ENCODE results near the gene NANS. TPM values are rescaled to one million over a fixed set of nuclear protein-coding genes. Genes with fewer than 3 reads are reported as not detected.

NANS gene
- total and polyA plus RNA-seq, 10 of the 15 experiments (the other 5 are each of a cell fraction or from before 2014, with no cell fraction given) = 21.0 to 126 (median 52.3) TPM

DNA sequence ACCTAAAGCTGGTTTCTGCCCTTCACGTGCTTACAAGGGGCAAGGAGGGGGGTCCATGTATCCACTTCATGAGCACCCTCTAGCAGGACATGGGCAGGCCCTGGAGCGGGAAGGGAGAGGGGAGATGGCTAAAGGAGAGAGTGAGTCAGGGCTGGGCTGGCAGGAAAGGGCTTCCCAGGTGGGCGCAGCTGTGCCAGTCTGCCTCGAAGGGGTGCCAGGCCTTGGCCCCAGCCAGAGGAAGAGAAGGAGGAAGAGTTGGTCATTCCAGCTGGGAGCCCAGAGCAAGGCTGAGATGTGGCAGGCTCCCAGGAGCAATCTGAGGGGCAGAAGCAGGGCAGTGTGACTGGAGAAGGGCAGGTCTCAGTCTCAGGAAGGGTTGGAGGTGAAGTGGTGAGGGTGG, 37.8 kb downstream of the NANS start (continued):
- TF ChIP-seq, protein P1, sequence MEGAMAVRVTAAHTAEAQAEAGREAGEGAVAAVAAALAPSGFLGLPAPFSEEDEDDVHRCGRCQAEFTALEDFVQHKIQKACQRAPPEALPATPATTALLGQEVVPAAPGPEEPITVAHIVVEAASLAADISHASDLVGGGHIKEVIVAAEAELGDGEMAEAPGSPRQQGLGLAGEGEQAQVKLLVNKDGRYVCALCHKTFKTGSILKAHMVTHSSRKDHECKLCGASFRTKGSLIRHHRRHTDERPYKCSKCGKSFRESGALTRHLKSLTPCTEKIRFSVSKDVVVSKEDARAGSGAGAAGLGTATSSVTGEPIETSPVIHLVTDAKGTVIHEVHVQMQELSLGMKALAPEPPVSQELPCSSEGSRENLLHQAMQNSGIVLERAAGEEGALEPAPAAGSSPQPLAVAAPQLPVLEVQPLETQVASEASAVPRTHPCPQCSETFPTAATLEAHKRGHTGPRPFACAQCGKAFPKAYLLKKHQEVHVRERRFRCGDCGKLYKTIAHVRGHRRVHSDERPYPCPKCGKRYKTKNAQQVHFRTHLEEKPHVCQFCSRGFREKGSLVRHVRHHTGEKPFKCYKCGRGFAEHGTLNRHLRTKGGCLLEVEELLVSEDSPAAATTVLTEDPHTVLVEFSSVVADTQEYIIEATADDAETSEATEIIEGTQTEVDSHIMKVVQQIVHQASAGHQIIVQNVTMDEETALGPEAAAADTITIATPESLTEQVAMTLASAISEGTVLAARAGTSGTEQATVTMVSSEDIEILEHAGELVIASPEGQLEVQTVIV (IDR thresholded peaks at IDR 0.05; ENCODE audit: borderline replicate concordance, partially characterized antibody) = no peak
- TF ChIP-seq, protein P2, sequence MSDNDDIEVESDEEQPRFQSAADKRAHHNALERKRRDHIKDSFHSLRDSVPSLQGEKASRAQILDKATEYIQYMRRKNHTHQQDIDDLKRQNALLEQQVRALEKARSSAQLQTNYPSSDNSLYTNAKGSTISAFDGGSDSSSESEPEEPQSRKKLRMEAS (IDR thresholded peaks at IDR 0.05; ENCODE audit: low read depth, low read length) = no peak
- no peak for TF ChIP-seq NR2F1 (conservative IDR thresholded peaks at IDR 0.05)
- TF ChIP-seq, protein P3, sequence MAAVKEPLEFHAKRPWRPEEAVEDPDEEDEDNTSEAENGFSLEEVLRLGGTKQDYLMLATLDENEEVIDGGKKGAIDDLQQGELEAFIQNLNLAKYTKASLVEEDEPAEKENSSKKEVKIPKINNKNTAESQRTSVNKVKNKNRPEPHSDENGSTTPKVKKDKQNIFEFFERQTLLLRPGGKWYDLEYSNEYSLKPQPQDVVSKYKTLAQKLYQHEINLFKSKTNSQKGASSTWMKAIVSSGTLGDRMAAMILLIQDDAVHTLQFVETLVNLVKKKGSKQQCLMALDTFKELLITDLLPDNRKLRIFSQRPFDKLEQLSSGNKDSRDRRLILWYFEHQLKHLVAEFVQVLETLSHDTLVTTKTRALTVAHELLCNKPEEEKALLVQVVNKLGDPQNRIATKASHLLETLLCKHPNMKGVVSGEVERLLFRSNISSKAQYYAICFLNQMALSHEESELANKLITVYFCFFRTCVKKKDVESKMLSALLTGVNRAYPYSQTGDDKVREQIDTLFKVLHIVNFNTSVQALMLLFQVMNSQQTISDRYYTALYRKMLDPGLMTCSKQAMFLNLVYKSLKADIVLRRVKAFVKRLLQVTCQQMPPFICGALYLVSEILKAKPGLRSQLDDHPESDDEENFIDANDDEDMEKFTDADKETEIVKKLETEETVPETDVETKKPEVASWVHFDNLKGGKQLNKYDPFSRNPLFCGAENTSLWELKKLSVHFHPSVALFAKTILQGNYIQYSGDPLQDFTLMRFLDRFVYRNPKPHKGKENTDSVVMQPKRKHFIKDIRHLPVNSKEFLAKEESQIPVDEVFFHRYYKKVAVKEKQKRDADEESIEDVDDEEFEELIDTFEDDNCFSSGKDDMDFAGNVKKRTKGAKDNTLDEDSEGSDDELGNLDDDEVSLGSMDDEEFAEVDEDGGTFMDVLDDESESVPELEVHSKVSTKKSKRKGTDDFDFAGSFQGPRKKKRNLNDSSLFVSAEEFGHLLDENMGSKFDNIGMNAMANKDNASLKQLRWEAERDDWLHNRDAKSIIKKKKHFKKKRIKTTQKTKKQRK (IDR thresholded peaks at IDR 0.05; ENCODE audit: low read depth, low read length) = no peak
- TF ChIP-seq POU2F2 (IDR thresholded peaks at IDR 0.05; ENCODE audit: borderline replicate concordance, low read depth, low read length) = no peak
- no peak for TF ChIP-seq YY1 (IDR thresholded peaks at IDR 0.05; ENCODE audit: low read depth, low read length)

DNA sequence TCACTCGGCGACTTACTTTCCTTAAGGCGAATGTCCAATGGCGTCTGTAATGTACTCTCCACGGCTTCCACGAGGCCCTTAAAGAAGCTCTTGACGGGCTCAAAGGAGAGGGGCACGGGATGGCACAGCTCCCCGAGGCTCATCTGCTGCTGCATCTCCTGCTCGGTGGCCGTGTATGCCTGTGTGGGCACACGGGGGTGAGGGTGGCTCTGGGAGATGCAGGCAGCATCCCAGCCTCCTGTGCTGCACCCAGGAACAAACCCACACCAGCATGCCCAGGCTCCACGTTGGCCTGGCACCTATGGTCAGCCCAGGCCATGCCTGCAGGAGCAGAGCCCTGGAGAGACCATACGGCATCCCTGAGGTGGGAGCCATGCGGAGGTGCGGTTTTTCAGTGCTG, 38.3 kb downstream of the NANS start:
- intact Hi-C loops (cut with micrococcal nuclease; ENCODE audit: unreplicated experiment) = no loop called here
- Histone ChIP-seq H3K27me3 (replicated peaks in 1 of 2; ENCODE audit: control insufficient read depth in 2 of 2, insufficient read depth in 2 of 2, low read length in 1 of 2) (no peaks in the 10 kb centered on the region), H4K20me1 (ENCODE audit: control insufficient read depth, insufficient read depth) (no peaks in the 10 kb centered on the region), H3K9ac (ENCODE audit: control insufficient read depth, insufficient read depth, low read length) (no peak overlapping the region), H3K36me3 (ENCODE audit: control insufficient read depth in 2 of 2, insufficient read depth in 2 of 2, low read length in 1 of 2) (peaks cover 13 to 24% of the 10 kb centered on the region in 2 experiments), H3K4me3 (no peak overlapping the region), H2AFZ (ENCODE audit: control insufficient read depth, low read depth, low read length) (no peak overlapping the region), H3K4me1 (ENCODE audit: control insufficient read depth, insufficient read depth, low read length) (peaks cover 29% of the 10 kb centered on the region), H3K4me2 (ENCODE audit: control insufficient read depth, insufficient read depth) (no peak overlapping the region), H3K79me2 (ENCODE audit: control insufficient read depth, insufficient read depth, low read length) (peaks cover 4% of the 10 kb centered on the region), H3K9me3 (replicated peaks; ENCODE audit: control insufficient read depth, insufficient read depth, low read length) (no peaks in the 10 kb centered on the region; the same call in 2 of the 3 replicates), H3K27ac (ENCODE audit: control insufficient read depth, insufficient read depth) (no peak overlapping the region)
- FAIRE-seq (no peak), DNase-seq (ENCODE audit: low read depth, low spot score) (no peak), ATAC-seq (no peak)
- ChIA-PET POLR2A (no interaction called here), CTCF (interaction anchor here (1.2 kb wide), 1 partner anchor 106 kb away, joined by 4 read pairs; no protein-coding TSS in a partner anchor), RAD21 (ENCODE audit: unreplicated experiment) (no interaction called here), SMC1A (ENCODE audit: uncharacterized antibody, unreplicated experiment) (interaction anchor here (0.7 kb wide), 1 partner anchor 49 kb away, joined by 3 read pairs; no protein-coding TSS in a partner anchor)
- 92% methylated on average over 16 of the region's 16 CpGs for WGBS (ENCODE audit: insufficient coverage, insufficient replicate concordance, low lambda C conversion rate, missing lambda C conversion rate)
- BruUV-seq (replicated peaks) = no TSS peak
- in situ Hi-C loops (cut with MboI) = no loop called here
- no peak for TF ChIP-seq TARDBP (IDR thresholded peaks at IDR 0.05; ENCODE audit: borderline replicate concordance)
- no peak for TF ChIP-seq POLR2A (IDR thresholded peaks at IDR 0.05; ENCODE audit: low read depth, low read length)
- TF ChIP-seq, protein P4, sequence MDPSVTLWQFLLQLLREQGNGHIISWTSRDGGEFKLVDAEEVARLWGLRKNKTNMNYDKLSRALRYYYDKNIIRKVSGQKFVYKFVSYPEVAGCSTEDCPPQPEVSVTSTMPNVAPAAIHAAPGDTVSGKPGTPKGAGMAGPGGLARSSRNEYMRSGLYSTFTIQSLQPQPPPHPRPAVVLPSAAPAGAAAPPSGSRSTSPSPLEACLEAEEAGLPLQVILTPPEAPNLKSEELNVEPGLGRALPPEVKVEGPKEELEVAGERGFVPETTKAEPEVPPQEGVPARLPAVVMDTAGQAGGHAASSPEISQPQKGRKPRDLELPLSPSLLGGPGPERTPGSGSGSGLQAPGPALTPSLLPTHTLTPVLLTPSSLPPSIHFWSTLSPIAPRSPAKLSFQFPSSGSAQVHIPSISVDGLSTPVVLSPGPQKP (IDR thresholded peaks at IDR 0.05; ENCODE audit: low read depth, low read length) = no peak
- no peak for TF ChIP-seq SREBF1 (IDR thresholded peaks at IDR 0.05; ENCODE audit: low read length)
- TF ChIP-seq CHD1 (IDR thresholded peaks at IDR 0.05; ENCODE audit: low read depth, low read length) = no peak
- TF ChIP-seq SUPT20H (IDR thresholded peaks at IDR 0.05; ENCODE audit: borderline replicate concordance, control insufficient read depth, low read depth, low read length) = no peak
- TF ChIP-seq TBL1XR1 (IDR thresholded peaks at IDR 0.05; ENCODE audit: low read depth, low read length) = no peak
- no peak for TF ChIP-seq NFYB (IDR thresholded peaks at IDR 0.05; ENCODE audit: insufficient read depth, low read depth, low read length)
- no peak for TF ChIP-seq SRF (IDR thresholded peaks at IDR 0.05; ENCODE audit: low read depth in 2 of 2, low read length in 2 of 2)
- no peak for TF ChIP-seq GATAD2B (conservative IDR thresholded peaks at IDR 0.05; ENCODE audit: low read depth)
- TF ChIP-seq NR2C1 (IDR thresholded peaks at IDR 0.05) = no peak
- TF ChIP-seq KDM1A (IDR thresholded peaks at IDR 0.05; ENCODE audit: borderline replicate concordance) = no peak

All from GM12878 (cell line).